ENCODE data around the gene SERPINB6.
"Not testable (repeated sequence)": the region's sequence is repeated elsewhere in the genome, so short reads cannot be mapped to it uniquely, and the experiment has no call there.

The SERPINB6 gene

GRCh38 chr6:2953098-2953497 lies 18.3 kb downstream of the SERPINB6 start:
- no peak for DNase-seq

- no peak for DNase-seq
Observed at GRCh38 chr6:2952557-2953095, 18.7 kb downstream of the SERPINB6 start.

GRCh38 chr6:2951728-2952127 lies 19.6 kb downstream of the SERPINB6 start:
- DNase-seq, result no peak

GRCh38 chr6:2950713-2951112 lies 20.7 kb downstream of the SERPINB6 start:
- DNase-seq, result no peak

- no peak for DNase-seq
Observed at GRCh38 chr6:2949536-2950083, 21.8 kb downstream of the SERPINB6 start.

- DNase-seq, result no peak
Observed at GRCh38 chr6:2949121-2949520, 22.2 kb downstream of the SERPINB6 start.

GRCh38 chr6:2948228-2949025 lies 22.9 kb downstream of the SERPINB6 start:
- no peak for DNase-seq

- no peak for DNase-seq
Observed at GRCh38 chr6:2947445-2947844, 23.9 kb downstream of the SERPINB6 start.

GRCh38 chr6:2945153-2945452 lies 26.3 kb downstream of the SERPINB6 start:
- DNase-seq, result no peak

GRCh38 chr6:2944405-2945152 lies 26.8 kb downstream of the SERPINB6 start:
- DNase-seq, result no peak

GRCh38 chr6:2943564-2943955 lies 27.8 kb downstream of the SERPINB6 start:
- DNase-seq, result no peak

- no peak for DNase-seq
Observed at GRCh38 chr6:2942914-2943563, 28.3 kb downstream of the SERPINB6 start.

- not testable (repeated sequence) for DNase-seq
Observed at GRCh38 chr6:2942116-2942515, 29.3 kb downstream of the SERPINB6 start.

GRCh38 chr6:2940851-2941250 lies 30.5 kb downstream of the SERPINB6 start:
- DNase-seq, result no peak

GRCh38 chr6:2940010-2940850 lies 31.1 kb downstream of the SERPINB6 start:
- DNase-seq, result no peak

GRCh38 chr6:2939315-2940009 lies 31.9 kb downstream of the SERPINB6 start:
- DNase-seq, result no peak

- no peak for DNase-seq
Observed at GRCh38 chr6:2938632-2939083, 32.7 kb downstream of the SERPINB6 start.

GRCh38 chr6:2938004-2938631 lies 33.2 kb downstream of the SERPINB6 start:
- no peak for DNase-seq

- no peak for DNase-seq
Observed at GRCh38 chr6:2937627-2938003, 33.8 kb downstream of the SERPINB6 start.

- no peak for DNase-seq
Observed at GRCh38 chr6:2935566-2936291, 35.6 kb downstream of the SERPINB6 start.

GRCh38 chr6:2934057-2934456 lies 37.3 kb downstream of the SERPINB6 start:
- DNase-seq, result no peak

Data from cortex of kidney (tissue), 1 donor.